GM18499 (cell line): ENCODE results near the gene TMEM179.
"Not testable (repeated sequence)": the region's sequence is repeated elsewhere in the genome, so short reads cannot be mapped to it uniquely, and the experiment has no call there.

Experiments
- ATAC-seq: cut with Tn5 transposase; IDR thresholded peaks from one replicate; pipeline ENCODE4 v1.9.1; 2021; ENCODE audit warnings: moderate number of reproducible peaks; ENCODE audit not compliant: insufficient read depth, unreplicated experiment

The TMEM179 gene

DNA sequence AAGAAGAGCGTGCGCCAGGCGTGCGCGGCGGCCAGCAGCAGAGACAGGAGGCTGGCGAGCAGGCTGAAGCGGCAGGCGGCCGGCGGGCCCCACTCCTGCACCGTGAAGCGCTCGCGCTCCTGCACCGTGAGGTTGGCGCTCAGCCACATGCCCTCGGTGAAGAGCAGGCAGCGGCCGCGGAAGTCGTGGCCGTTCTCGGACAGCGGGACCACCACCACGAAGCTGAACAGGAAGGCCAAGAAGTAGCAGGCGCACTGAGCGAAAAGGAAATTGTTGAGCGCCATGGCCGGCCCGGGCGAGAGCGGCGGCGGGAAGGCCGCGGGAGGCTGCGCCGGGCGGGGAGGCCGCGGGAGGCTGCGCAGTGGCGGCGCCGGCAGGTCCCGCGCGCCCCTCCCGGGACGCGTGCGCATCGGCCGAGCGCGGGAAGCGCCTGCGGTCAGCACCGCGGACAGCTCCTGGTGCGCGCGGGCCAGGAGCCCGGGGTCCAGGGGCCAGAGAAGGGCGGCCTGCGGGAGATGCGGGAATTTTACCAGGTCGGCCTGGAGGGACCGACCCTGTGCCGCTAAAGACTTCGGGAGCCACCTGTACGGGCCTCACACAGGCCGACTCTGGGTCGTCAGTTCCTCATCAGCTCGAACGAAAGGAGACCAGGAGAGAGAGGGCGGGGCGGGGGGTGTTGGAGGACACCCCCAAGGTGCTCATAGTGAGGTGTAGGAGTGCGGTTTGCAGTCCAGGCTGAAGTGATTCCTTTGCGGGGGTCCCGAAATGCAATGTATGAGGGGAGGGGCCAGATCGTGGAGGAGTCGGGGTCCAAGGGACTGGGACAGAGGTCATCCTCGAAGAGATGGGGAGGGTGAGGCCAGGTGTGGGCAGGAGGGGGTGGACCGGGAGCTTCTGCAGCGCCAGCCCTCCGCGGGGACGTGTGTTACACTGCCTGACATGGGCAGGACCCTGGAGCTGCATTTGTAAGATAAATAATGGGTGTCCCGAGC is at the start of gene TMEM179:
TSS of gene TMEM179 (minus strand) at position 315 of the 992 bp plus-strand sequence. CDS start at position 284, 31 bp downstream.
- ATAC-seq: no peak

DNA sequence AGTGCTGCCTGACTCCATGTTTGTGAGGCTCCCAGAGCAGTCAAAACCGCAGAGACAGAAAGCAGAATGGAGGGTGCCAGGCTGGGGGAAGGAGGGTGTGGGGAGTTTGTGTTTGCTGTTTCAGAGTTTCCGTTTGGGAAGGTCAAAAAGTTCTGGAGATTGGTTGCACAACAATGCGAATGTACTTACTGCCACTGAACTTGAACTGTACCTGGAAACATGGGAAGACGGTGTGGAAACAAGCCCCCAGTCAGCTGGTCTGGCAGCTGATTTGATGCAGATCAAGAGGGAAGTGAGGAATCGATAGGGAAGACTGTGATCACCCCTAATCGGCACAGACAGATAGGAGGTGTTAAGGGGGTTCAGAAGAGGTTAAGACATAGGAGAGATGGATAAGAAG is 49.5 kb upstream of the TMEM179 start:
- ATAC-seq: no peak

DNA sequence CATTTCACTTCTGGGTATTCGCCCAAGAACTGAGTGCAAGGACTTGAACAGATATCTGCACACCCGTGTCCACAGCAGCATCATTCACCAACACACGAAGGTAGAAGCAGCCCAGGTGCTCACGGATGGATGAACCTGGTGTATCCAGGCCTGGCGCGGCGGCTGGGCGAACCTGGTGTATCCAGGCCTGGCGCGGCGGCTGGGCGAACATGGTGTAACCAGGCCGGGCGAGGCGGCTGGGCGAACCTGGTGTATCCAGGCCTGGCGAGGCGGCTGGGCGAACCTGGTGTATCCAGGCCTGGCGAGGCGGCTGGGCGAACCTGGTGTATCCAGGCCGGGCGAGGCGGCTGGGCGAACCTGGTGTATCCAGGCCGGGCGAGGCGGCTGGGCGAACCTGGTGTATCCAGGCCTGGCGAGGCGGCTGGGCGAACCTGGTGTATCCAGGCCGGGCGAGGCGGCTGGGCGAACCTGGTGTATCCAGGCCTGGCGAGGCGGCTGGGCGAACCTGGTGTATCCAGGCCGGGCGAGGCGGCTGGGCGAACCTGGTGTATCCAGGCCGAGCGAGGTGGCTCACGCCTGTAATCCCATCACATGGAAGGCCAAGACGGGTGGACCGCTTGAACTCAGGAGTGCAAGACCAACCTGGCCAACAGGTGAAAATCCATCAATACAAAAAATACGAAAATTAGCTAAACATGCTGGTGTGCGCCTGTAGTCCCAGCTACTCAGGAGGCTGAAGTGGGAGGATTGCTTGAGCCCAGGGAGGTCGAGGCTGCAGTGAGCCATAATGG is 48.8 kb upstream of the TMEM179 start:
- ATAC-seq: not testable (repeated sequence)

DNA sequence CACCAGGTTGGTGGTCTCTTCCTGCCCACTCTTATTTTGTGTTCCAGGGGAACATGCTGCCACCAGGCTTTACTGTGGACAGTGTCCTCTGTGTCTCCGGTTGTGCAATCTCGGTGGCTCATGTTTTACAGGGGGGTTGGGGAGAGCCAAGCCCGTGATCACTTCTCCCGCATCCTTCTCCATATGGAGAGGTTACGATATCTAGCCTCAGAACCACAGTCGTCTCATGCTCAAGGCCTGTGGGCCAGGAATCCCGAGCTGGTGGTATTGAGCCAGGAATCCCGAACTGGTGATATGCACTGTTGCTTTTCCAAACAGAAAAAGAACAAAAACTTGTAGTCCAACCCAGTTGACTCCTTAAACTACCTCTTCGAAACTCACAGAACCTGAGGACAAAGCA is 47.8 kb upstream of the TMEM179 start:
- no peak for ATAC-seq

DNA sequence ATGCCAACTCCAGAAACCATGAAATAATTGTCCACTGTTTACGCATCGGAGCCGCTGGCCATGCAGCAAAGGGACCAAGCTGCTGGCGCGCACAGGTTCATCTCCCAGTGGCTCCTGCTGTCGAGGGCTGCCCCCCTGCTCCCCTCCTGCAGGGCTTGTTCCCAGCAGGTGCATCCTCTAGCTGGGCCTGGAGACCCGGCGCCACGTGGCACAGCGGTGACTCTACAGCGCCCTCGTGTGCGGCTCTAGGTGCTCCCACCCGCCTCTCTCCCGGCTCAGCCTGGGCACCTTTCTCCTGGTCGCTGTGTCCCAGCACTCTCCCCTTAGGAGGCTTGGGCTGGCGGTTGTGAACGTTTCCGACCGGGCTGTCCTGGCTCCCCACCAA is 47.3 kb upstream of the TMEM179 start:
- ATAC-seq: no peak

DNA sequence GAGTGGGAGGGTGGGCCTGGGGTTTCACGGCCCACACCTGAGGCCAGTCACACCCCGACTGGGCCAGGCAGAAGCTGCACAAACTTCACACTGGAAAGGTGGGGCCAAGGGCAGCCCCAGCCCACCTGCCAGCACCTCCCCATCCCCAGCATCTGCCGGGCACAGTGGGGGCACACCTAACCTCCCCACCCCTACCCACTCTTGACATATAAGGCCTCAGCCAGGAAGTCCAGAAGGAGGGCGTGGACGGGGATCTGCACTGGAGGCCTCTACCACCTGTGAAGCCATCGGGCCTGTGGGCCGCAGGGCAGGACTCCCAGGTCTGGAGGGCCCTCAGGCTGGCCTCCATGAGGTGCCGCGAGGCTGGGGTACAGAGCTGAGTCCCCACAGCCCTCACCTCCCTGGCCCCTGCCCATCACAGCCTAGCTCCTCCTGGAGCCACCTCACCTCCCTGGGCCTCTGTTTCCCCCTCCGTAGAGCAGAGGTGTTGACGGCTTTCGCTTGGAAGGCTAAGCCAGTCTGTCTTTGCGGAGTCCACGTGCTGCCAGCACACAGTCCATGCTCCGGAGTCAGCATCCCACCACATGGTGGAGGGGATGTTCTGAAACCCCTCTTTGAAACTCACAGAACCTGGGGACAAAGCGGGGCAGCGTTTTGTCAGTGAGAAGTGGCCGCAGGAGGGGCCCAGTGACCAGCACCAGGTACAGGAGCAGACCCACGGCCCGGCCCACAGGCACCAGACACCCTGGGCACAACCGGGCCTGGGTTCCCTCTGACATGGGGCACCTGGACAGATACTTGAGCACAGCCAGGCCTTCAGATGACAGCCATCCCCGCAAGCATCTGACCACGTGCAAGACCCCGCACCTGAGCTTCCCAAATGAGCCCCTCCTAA is 46.7 kb upstream of the TMEM179 start:
- ATAC-seq: no peak

DNA sequence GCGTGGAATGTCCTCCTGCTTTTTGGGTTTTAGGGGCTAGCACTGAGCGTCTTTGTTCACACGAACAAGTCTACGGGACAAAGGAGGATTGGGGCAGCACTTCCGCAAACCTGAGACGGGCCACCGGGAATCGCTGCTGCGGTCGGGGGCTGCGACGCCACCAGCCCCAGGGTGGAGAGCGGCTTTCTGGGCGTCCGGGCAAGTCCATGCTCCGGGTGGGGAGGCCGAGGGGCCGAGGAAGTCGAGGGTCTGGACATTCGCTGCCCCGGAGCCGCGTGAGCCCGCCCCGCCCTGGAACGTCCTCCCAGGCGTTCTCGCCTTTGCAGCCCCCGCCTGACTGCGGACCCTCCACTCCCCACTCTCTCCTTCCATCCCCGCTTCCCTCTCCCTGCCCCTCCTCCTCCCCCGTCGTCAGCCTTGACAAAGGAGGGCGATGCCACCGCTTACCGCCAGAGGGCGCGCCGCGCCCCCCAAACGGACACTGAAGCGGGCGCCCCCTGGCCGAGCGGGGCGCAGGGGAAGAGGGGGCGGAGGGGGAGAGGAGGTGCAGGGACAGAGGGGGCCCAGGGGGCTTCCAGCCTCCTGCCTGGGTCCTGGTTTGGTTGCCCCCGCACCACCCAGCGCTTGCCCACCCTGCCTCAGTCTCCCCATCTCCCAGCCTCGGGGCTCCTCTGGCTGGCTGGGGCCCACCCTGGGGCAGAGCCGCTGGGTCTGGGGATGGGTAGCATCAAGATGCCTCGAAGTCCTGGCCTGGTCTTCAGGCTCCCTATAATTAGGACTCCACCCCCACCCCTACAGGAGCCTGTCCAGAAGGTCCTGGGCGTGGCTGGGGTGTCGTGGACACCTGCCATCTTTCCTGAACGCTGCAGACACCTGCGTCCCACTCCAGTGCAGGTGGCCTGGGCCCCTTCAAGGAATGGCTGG is 45.7 kb upstream of the TMEM179 start:
- no peak for ATAC-seq

DNA sequence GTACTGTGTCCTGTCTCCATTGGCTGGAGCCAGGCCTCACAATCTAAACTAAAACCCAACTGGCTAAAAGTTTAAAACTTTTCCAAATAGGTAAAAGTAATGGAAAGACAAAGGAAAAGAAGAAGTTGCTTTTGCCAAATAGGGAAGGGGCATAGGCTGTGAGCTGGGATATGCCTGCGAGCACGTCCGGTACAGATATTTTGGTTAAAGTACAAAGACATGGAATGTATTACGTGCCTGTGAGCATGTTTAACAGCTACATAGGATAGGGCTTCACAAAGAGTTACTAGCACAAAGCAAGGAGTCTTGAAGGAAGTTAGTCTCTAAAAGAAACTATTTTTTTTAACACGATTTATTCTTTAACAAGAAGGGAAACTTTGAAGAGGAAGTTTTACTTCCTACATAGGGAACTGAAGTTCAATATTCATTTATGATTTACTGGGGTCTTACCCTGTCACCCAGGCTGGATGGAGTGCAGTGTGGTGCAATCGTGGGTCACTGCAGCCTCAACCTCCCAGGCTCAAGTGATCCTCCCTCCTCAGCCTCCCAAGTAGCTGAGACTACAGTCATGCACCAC is 43.0 kb upstream of the TMEM179 start:
- no peak for ATAC-seq

DNA sequence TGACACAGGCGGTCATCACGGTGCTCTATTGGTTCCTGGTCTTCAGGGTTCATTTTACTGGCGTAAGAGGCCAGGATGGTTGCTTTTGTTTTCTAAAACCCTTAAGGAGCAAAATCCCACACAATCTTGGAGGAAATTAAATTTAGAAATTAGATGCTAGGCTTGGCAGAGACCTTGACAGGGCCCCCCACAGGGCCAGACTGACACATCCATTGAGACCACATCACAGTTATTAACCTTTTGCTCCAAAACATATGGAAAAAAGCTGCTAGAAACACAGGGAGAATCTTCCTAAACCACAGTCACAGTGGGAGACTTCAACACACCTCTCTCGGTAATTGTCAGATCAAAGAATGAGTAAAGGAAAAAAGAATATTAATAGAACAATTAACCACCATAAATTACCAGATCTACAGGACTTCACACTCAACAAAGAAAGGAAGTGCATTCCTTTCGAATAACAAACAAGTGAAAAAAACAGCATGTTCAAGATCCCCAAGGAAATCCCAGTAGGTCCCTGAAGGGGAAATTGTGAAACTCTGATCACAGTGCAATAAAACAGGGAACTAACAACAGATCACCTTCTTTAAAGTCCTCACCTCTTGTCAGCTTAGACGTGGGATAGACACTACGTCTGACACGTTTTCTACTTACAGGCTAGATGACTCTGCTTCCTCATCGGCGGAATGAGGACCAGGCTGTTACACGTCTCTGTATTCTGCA is 40.2 kb upstream of the TMEM179 start:
- ATAC-seq: no peak

DNA sequence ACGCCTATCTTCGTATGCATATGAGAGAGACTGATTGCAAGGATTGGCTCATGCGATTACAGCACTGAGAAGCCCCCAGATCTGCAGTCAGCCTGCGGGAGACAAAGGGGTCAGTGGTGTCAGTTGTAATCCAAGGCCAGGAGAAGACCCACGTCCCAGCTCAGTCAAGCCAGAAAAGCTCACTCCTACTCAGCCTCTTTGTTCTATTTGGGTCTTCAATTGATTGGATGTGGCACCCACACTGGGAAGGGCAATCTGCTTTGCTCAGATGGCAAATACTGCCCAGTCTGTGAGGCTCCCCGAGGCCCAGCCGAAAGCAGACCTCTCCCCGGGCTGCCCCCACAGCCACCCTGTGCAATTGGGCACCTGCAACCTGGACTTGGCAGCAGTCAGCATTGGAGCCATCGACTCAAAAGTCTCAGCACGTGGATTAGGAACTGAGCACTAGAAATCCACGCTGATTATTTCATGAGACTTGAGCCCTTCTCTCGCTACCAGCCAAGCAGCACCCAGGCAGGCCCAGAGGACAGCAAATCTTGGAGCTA is 39.6 kb upstream of the TMEM179 start:
- no peak for ATAC-seq

DNA sequence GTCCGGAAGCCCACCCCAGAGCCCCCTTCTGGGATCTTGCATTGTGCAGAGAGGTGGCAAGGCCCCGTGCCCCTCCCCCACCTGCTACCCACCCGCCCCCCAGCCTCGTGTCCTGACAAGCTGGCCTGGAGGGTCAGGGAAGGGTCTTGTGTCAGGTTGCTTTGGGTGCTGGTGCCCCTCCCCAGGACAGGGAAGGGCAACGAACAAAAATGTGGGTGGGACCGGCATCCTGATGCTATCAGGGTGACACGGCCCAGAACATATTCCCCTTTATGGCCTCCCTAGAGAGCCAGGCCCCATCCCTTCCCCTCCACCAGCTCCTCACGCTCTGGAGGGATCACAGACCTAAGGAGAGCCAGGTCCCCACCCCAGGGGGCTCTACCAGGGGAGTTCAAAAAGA is 38.7 kb upstream of the TMEM179 start:
- ATAC-seq: no peak

DNA sequence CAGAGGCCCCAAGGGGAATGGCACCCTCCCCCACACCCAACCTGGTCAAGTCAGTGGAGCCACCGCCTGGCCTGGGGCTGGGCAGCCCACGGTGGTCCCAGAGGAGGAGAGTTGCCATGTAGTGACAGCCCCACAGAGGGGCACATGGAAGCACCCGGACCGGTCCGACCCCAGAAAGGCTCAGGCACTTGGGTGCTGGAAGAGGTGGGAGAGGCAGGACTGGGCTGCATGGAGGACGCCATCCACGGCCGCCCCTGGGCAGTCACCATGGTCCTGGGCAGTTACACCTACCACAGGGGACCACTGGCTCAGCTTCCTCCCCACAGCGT is 37.9 kb upstream of the TMEM179 start:
- ATAC-seq: no peak

DNA sequence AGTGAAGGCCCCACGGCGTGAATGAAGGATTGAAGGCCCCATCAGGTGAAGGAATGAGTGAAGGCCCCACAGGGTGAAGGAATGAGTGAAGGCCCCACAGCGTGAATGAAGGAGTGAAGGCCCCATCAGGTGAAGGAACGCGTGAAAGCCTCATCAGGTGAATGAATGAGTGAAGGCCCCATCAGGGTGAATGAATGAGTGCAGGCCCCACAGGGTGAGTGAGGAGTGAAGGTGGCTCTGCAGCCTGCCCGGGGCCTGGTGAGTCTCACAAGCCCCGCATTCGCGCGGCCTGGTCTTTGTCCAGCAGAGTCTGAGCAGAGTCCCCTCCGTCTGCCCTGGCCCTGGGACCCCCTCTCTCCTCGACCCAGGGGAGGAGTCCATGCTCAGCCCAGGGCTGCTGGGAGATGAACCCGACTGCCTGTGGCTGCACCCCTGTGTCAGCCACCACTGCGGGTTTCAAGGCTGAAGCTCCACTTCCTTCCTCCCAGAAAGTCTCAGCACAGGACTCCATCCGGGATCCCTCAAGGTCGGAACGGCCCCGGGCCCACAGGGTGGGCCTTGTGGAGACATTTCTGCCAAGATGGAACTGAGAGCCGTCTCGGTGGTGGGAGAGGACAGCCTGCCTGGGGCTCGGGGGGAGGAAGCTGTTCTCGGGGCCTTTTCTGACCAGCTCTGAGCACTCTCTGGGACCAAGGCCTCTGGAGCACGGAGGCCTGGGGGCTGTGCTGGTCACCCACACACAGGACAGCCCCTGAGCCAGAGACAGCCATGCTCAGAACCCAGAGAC is 37.4 kb upstream of the TMEM179 start:
- no peak for ATAC-seq

DNA sequence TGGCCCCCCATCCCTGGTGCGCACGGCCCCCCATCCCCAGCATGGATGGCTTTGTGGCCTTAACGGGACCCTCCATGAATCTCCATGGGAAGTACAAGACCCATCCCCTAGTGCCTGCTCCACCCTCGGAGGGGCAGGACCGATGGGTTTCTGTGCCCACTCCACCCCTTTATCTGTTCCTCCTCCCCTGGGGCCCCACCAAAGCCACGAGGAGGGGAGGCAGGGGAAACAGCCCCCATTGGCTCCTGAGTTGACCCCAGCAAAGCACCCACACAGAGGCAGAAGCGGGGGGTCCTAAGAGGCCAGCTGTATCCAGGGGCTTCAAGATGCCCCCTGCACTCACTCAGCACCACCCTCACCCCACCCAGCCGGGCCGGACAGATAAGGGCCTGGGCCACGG is 36.1 kb upstream of the TMEM179 start:
- no peak for ATAC-seq

DNA sequence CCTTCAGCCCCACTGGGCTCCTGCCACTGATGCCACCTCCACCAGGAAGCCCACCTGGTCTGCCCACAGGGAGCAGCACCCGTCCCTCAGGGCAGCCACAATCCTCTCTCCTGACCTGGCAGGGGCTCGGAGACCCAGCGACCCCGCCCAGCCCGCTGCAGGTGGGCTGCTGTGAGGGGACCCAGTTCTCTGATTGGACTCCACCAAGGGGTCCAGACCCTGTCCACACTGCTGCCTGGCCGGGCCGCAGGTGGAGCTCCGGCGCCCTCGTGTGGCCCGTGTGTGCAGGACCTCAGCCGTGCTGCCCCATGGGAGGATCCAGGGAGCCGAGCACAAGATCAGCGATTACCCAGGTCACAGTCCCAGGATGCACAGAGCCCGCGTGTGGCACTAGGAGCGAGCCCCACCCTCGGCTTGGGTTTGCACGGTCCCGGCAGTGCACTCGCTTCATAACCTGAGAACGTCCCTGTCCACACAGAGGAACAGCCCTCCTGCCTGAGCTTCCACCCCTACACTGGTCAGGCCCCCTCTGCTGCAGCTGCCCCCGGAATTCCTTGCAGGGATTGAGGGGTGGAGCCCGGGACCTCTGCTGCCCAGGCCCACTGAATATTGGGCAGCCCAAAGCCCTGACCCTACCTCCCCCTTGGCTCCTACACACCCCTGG is 35.4 kb upstream of the TMEM179 start:
- no peak for ATAC-seq

DNA sequence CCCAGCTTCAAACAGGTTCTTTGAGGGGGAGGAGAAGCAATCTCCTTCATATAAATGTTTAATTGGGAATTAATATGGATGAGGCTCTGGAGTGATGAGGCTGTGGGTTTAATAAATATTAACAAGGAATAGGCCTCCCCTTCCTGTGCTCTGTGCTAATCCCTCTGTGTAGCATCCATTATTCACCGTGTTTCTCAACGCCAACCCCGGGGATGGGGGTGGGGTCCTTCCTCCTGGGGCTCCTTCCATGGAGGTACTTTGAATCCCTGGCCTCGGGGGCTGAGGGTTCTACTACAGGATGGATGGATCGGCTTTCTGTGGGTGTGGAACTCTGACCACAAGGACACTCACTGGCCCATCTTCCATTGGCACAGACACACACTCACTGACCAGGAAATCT is 34.9 kb upstream of the TMEM179 start:
- no peak for ATAC-seq

DNA sequence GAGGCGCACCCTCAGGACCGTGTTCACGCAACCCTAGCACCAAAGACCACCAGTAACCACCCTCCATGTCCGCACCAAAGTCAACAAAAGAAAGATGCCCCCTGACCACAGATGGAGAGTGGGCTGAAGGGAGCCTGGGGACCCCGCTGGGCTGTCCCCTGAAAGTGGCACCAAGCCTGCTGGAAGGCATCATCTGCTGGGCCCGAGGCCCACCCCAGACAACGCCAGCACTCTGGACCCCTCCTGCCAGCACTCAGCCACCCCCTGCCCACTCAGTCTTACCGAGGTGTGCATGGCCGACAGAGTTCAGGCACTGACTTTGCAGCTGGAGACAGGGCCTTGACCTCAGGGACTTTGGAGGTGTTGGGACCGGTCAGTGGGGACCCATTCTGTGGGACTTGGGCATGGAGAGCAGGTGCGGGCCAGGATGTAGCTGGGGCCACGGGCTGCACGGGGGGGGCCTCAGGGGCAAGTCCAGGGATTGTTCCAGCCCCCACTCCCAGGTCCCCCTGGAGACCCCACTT is 34.4 kb upstream of the TMEM179 start:
- no peak for ATAC-seq
